ENCODE measurements around the gene PMM2.
A peak's percentile ranks its signal among the peaks of the same experiment; 100 is the strongest.
"Not testable (repeated sequence)": the region's sequence is repeated elsewhere in the genome, so short reads cannot be mapped to it uniquely, and the experiment has no call there.

The PMM2 gene

GRCh38 chr16:8797364-8798173, at the start of gene PMM2, which contains the start of gene TMEM186:
Gene PMM2 (plus strand): TSS chr16:8797839. CDS start chr16:8797883, 44 bp downstream.
Gene TMEM186 (minus strand): TSS chr16:8797639. CDS start chr16:8797614, 25 bp downstream.
- DNase-seq: peak; percentile 75 to 99 (median 97)

- not testable (repeated sequence) for DNase-seq
These were observed 48.7 kb upstream of the PMM2 start for GRCh38 chr16:8748944-8749343.

GRCh38 chr16:8751481-8752311, 45.9 kb upstream of the PMM2 start:
- DNase-seq: no peak

- no peak for DNase-seq
These were observed 44.9 kb upstream of the PMM2 start for GRCh38 chr16:8752706-8753105.

GRCh38 chr16:8753416-8754054, 44.1 kb upstream of the PMM2 start:
- DNase-seq: no peak

GRCh38 chr16:8756755-8757154, 40.9 kb upstream of the PMM2 start:
- no peak for DNase-seq

GRCh38 chr16:8758022-8758421, 39.6 kb upstream of the PMM2 start:
- no peak for DNase-seq

- DNase-seq: no peak
These were observed 37.6 kb upstream of the PMM2 start for GRCh38 chr16:8760021-8760420.

- DNase-seq: no peak
These were observed 36.6 kb upstream of the PMM2 start for GRCh38 chr16:8761078-8761477.

GRCh38 chr16:8762254-8762653, 35.4 kb upstream of the PMM2 start:
- no peak for DNase-seq

- DNase-seq: no peak
These were observed 34.6 kb upstream of the PMM2 start for GRCh38 chr16:8763083-8763482.

GRCh38 chr16:8763899-8764298, 33.7 kb upstream of the PMM2 start:
- no peak for DNase-seq

- DNase-seq: no peak
These were observed 33.0 kb upstream of the PMM2 start for GRCh38 chr16:8764525-8765250.

GRCh38 chr16:8767176-8767575, 30.5 kb upstream of the PMM2 start:
- DNase-seq: no peak

- no peak for DNase-seq
These were observed 29.4 kb upstream of the PMM2 start for GRCh38 chr16:8768283-8768682.

GRCh38 chr16:8768692-8769091, 28.9 kb upstream of the PMM2 start:
- no peak for DNase-seq

GRCh38 chr16:8773537-8773936, 24.1 kb upstream of the PMM2 start:
- no peak for DNase-seq

GRCh38 chr16:8774208-8774607, 23.4 kb upstream of the PMM2 start:
- DNase-seq: no peak

GRCh38 chr16:8775359-8775758, 22.3 kb upstream of the PMM2 start:
- DNase-seq: no peak

- no peak for DNase-seq
These were observed 21.5 kb upstream of the PMM2 start for GRCh38 chr16:8776129-8776584.

- no peak for DNase-seq
These were observed 20.4 kb upstream of the PMM2 start for GRCh38 chr16:8777217-8777616.

GRCh38 chr16:8781797-8782196, 15.8 kb upstream of the PMM2 start:
- DNase-seq: no peak
